WERI-Rb-1 (cell line): ENCODE data around the gene TENM4.
A peak's percentile ranks its signal among the peaks of the same experiment; 100 is the strongest.

Experiments used
- DNase-seq: peaks from one replicate; pipeline ENCODE4 v3.0.0-alpha.2; 2020
- H3K27ac ChIP-seq: fragments of 250-450 bp; sonication (Bioruptor Pico); 2 replicates; pipeline ENCODE4 v1.5.1; 2020; ENCODE audit warnings: mild to moderate bottlenecking, moderate library complexity
- H3K27me3 ChIP-seq: fragments of 250-450 bp; sonication (Bioruptor Pico); 2 replicates; pipeline ENCODE4 v1.5.1; 2021; ENCODE audit warnings: mild to moderate bottlenecking, low read depth, moderate library complexity; ENCODE audit not compliant: insufficient read depth, severe bottlenecking
- H3K36me3 ChIP-seq: fragments of 250-450 bp; sonication (Bioruptor Pico); 2 replicates; pipeline ENCODE4 v1.5.1; 2020; ENCODE audit warnings: mild to moderate bottlenecking, moderate library complexity
- H3K4me3 ChIP-seq: 2 replicates; pipeline ENCODE4 v1.5.1; 2011; ENCODE audit warnings: low read depth, mild to moderate bottlenecking, control low read depth, low read length
- H3K9me3 ChIP-seq: fragments of 250-450 bp; sonication (Bioruptor Pico); 2 replicates; pipeline ENCODE4 v1.5.1; 2021; ENCODE audit warnings: mild to moderate bottlenecking, moderate library complexity; ENCODE audit not compliant: severe bottlenecking
- CTCF ChIP-seq: IDR thresholded peaks from 2 replicates; pipeline ENCODE4 v1.5.1; 2011; ENCODE audit warnings: low read depth, mild to moderate bottlenecking, control low read depth, inconsistent platforms, low read length

The TENM4 gene

GRCh38 chr11:79076526-79077115 lies 364.2 kb downstream of the TENM4 start:
- Histone ChIP-seq H3K9me3 (peaks cover 3% of the 10 kb centered on the region), H3K36me3 (no peaks in the 10 kb centered on the region), H3K27me3 (no peaks in the 10 kb centered on the region), H3K4me3 (no peak overlapping the region), H3K27ac (no peak overlapping the region)
- peak; percentile 60 for DNase-seq
- peak; percentile 61 for TF ChIP-seq CTCF

- no peak overlapping the region for H3K4me3 ChIP-seq
- H3K27me3 ChIP-seq, result no peaks in the 10 kb centered on the region
- peaks cover 3% of the 10 kb centered on the region for H3K9me3 ChIP-seq
- no peaks in the 10 kb centered on the region for H3K36me3 ChIP-seq
- no peak for TF ChIP-seq CTCF
- H3K27ac ChIP-seq, result no peak overlapping the region
- DNase-seq, result no peak
Measured at GRCh38 chr11:79074547-79074946, 366.3 kb downstream of the TENM4 start.

- H3K36me3 ChIP-seq, result no peaks in the 10 kb centered on the region
- no peak overlapping the region for H3K4me3 ChIP-seq
- H3K9me3 ChIP-seq, result peaks cover 2% of the 10 kb centered on the region
- H3K27ac ChIP-seq, result no peak overlapping the region
- no peak for DNase-seq
- no peak for TF ChIP-seq CTCF
- no peaks in the 10 kb centered on the region for H3K27me3 ChIP-seq
Measured at GRCh38 chr11:79071190-79071589, 369.6 kb downstream of the TENM4 start.

GRCh38 chr11:79070518-79070917 lies 370.3 kb downstream of the TENM4 start:
- DNase-seq, result no peak
- TF ChIP-seq CTCF, result no peak
- H3K9me3 ChIP-seq, result no peaks in the 10 kb centered on the region

GRCh38 chr11:79069504-79069903 lies 371.3 kb downstream of the TENM4 start:
- no peak for DNase-seq
- Histone ChIP-seq H3K27ac (no peak overlapping the region), H3K27me3 (no peaks in the 10 kb centered on the region), H3K9me3 (no peaks in the 10 kb centered on the region), H3K36me3 (no peaks in the 10 kb centered on the region), H3K4me3 (no peak overlapping the region)
- TF ChIP-seq CTCF, result no peak

More at GRCh38 chr11:79070518-79070917, 370.3 kb downstream of the TENM4 start:
- Histone ChIP-seq H3K36me3 (no peaks in the 10 kb centered on the region), H3K27me3 (no peaks in the 10 kb centered on the region), H3K27ac (no peak overlapping the region), H3K4me3 (no peak overlapping the region)

GRCh38 chr11:79068356-79068755 lies 372.5 kb downstream of the TENM4 start:
- no peak for DNase-seq
- Histone ChIP-seq H3K36me3 (no peaks in the 10 kb centered on the region), H3K27ac (no peak overlapping the region), H3K9me3 (no peaks in the 10 kb centered on the region), H3K27me3 (no peaks in the 10 kb centered on the region), H3K4me3 (no peak overlapping the region)
- TF ChIP-seq CTCF, result no peak
